D721Med (cell line): ENCODE results near the gene OR6J1.
"Not testable (repeated sequence)": the region's sequence is repeated elsewhere in the genome, so short reads cannot be mapped to it uniquely, and the experiment has no call there.

Experiments
- DNase-seq: peaks from one replicate; pipeline ENCODE4 v3.0.0; 2011; ENCODE audit warnings: low spot score; ENCODE audit not compliant: insufficient read length
- FAIRE-seq: peaks from 2 replicates; lab custom pipeline; 2011; peaks lifted over from hg19 to GRCh38; lab: Jason Lieb, UNC
- CTCF ChIP-seq: IDR thresholded peaks from 2 replicates; pipeline ENCODE4 v1.5.1; 2012; ENCODE audit warnings: mild to moderate bottlenecking, control low read depth; ENCODE audit not compliant: insufficient read depth; ENCODE audit errors: missing control alignments

Gene OR6J1

GRCh38 chr14:22588526-22589095, 55.5 kb downstream of the OR6J1 start:
- FAIRE-seq: no peak
- no peak for TF ChIP-seq CTCF
- DNase-seq: no peak

GRCh38 chr14:22587677-22588422, 56.3 kb downstream of the OR6J1 start:
- not testable (repeated sequence) for FAIRE-seq, DNase-seq

GRCh38 chr14:22587247-22587646, 56.9 kb downstream of the OR6J1 start:
- DNase-seq (no peak), FAIRE-seq (no peak)
- no peak for TF ChIP-seq CTCF

- TF ChIP-seq CTCF: no peak
- DNase-seq (no peak), FAIRE-seq (no peak)
These were observed 60.2 kb downstream of the OR6J1 start for GRCh38 chr14:22583994-22584393.
